ENCODE data around the gene SUPT3H.

GRCh38 chr6:44811456-44811855 lies 566.3 kb downstream of the SUPT3H start:
- TF ChIP-seq HCFC1 (IDR thresholded peaks at IDR 0.05; ENCODE audit: low read depth, low read length), result no peak
- TF ChIP-seq, protein P1, sequence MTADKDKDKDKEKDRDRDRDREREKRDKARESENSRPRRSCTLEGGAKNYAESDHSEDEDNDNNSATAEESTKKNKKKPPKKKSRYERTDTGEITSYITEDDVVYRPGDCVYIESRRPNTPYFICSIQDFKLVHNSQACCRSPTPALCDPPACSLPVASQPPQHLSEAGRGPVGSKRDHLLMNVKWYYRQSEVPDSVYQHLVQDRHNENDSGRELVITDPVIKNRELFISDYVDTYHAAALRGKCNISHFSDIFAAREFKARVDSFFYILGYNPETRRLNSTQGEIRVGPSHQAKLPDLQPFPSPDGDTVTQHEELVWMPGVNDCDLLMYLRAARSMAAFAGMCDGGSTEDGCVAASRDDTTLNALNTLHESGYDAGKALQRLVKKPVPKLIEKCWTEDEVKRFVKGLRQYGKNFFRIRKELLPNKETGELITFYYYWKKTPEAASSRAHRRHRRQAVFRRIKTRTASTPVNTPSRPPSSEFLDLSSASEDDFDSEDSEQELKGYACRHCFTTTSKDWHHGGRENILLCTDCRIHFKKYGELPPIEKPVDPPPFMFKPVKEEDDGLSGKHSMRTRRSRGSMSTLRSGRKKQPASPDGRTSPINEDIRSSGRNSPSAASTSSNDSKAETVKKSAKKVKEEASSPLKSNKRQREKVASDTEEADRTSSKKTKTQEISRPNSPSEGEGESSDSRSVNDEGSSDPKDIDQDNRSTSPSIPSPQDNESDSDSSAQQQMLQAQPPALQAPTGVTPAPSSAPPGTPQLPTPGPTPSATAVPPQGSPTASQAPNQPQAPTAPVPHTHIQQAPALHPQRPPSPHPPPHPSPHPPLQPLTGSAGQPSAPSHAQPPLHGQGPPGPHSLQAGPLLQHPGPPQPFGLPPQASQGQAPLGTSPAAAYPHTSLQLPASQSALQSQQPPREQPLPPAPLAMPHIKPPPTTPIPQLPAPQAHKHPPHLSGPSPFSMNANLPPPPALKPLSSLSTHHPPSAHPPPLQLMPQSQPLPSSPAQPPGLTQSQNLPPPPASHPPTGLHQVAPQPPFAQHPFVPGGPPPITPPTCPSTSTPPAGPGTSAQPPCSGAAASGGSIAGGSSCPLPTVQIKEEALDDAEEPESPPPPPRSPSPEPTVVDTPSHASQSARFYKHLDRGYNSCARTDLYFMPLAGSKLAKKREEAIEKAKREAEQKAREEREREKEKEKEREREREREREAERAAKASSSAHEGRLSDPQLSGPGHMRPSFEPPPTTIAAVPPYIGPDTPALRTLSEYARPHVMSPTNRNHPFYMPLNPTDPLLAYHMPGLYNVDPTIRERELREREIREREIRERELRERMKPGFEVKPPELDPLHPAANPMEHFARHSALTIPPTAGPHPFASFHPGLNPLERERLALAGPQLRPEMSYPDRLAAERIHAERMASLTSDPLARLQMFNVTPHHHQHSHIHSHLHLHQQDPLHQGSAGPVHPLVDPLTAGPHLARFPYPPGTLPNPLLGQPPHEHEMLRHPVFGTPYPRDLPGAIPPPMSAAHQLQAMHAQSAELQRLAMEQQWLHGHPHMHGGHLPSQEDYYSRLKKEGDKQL (CRISPR knock-in tag; IDR thresholded peaks at IDR 0.05; ENCODE audit: low read depth), result no peak
- TF ChIP-seq HDAC2 (CRISPR knock-in tag; IDR thresholded peaks at IDR 0.05), result no peak
- TF ChIP-seq EP300 (IDR thresholded peaks at IDR 0.05; ENCODE audit: low read depth in 2 of 2, low read length in 2 of 2), result no peak
- no peak for TF ChIP-seq EP300 (CRISPR knock-in tag; IDR thresholded peaks at IDR 0.05; ENCODE audit: borderline replicate concordance)
- TF ChIP-seq SNRNP70 (IDR thresholded peaks at IDR 0.05; ENCODE audit: low read depth, low read length), result no peak
- TF ChIP-seq NR3C1 (CRISPR knock-in tag; IDR thresholded peaks at IDR 0.05), result no peak
- no peak for TF ChIP-seq ISX (CRISPR knock-in tag; conservative IDR thresholded peaks at IDR 0.05)
- no peak for TF ChIP-seq HNF4A (CRISPR knock-in tag; IDR thresholded peaks at IDR 0.05)
- TF ChIP-seq, protein P2, sequence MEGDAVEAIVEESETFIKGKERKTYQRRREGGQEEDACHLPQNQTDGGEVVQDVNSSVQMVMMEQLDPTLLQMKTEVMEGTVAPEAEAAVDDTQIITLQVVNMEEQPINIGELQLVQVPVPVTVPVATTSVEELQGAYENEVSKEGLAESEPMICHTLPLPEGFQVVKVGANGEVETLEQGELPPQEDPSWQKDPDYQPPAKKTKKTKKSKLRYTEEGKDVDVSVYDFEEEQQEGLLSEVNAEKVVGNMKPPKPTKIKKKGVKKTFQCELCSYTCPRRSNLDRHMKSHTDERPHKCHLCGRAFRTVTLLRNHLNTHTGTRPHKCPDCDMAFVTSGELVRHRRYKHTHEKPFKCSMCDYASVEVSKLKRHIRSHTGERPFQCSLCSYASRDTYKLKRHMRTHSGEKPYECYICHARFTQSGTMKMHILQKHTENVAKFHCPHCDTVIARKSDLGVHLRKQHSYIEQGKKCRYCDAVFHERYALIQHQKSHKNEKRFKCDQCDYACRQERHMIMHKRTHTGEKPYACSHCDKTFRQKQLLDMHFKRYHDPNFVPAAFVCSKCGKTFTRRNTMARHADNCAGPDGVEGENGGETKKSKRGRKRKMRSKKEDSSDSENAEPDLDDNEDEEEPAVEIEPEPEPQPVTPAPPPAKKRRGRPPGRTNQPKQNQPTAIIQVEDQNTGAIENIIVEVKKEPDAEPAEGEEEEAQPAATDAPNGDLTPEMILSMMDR (CRISPR knock-in tag; IDR thresholded peaks at IDR 0.05), result no peak
- TF ChIP-seq KAT8 (CRISPR knock-in tag; IDR thresholded peaks at IDR 0.05), result no peak
- no peak for TF ChIP-seq POLR2A (IDR thresholded peaks at IDR 0.05; ENCODE audit: insufficient read depth in 1 of 2, low read depth in 2 of 2, low read length in 2 of 2)
- TF ChIP-seq ETV6 (CRISPR knock-in tag; conservative IDR thresholded peaks at IDR 0.05), result no peak
- TF ChIP-seq ZNF75D (CRISPR knock-in tag; IDR thresholded peaks at IDR 0.05; ENCODE audit: borderline replicate concordance), result no peak

All from HepG2 (cell line).